GM12801 (cell line): ENCODE data around the gene GDPGP1.

Experiments used
- CTCF ChIP-seq: IDR thresholded peaks from one replicate; pipeline ENCODE4 v1.5.1; 2011; ENCODE audit warnings: control low read depth; ENCODE audit not compliant: insufficient read length; ENCODE audit errors: extremely low read depth

GDPGP1 gene

GRCh38 chr15:90231028-90232017, 2.7 kb upstream of the GDPGP1 start:
- no peak for TF ChIP-seq CTCF

- TF ChIP-seq CTCF = no peak
Measured at GRCh38 chr15:90232196-90232595, 1.8 kb upstream of the GDPGP1 start.

GRCh38 chr15:90232941-90233386, 1.0 kb upstream of the GDPGP1 start:
- no peak for TF ChIP-seq CTCF

GRCh38 chr15:90233387-90234095, 468 bp upstream of the GDPGP1 start, which contains the start of gene CIB1:
CIB1 (minus strand) TSS chr15:90233941; CDS start chr15:90233885, 56 bp downstream.
- no peak for TF ChIP-seq CTCF

GRCh38 chr15:90239371-90239770, 5.4 kb downstream of the GDPGP1 start:
- TF ChIP-seq CTCF = no peak

- TF ChIP-seq CTCF = no peak
Measured at GRCh38 chr15:90240856-90241255, 6.8 kb downstream of the GDPGP1 start.
